ENCODE data around the gene TLK1.

Gene TLK1

DNA sequence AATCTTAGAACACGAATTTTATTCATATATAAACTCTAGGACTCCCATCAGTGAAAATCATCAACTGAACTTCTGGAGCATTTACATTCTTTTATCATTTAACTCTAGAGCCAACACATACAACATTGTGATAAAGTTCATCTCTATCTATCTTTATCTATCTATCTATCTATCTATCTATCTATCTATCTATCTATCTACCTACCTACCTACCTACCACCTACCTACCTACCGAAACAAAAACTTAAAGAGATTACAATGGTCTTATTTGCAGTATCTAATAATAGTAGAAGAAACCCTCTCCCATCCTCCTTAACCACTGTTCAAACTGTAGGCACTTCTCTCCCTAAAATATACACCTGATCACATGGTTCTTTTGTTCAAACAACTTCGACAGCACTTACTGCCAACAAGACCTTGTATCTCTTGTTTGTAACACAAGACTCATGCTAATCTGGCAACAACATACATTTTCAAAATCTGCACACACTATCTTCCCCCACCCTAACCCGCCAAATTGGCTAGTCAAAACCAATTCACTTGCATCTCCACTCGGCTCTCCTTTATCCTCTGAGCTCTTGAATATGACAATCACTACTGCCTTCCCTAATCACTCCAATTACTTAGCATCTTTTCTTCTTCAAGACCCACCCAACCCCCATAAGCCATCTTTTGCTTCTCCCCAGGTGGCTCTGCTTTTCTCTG lies 162.6 kb downstream of the TLK1 start:
- DNase-seq (ENCODE audit: low spot score): no peak

DNA sequence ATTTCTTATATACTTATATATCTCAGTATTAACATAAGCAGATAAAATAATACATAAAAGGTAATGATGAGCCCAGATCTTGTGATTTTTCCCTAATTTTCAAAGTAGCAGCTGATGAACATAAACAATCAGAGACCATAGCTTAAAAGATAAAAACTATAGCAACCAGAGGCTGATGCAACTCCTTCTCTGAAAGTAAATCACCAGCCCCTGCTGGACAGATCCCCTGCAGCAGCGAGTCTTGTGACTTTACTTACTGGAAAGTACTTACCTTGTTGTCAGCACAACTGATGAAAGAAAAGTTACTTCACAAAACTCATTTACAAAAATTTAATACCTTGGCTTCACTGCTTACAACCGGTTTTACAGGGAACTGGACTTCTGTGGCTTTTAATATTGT lies 164.4 kb downstream of the TLK1 start:
- no peak for DNase-seq (ENCODE audit: low spot score)

DNA sequence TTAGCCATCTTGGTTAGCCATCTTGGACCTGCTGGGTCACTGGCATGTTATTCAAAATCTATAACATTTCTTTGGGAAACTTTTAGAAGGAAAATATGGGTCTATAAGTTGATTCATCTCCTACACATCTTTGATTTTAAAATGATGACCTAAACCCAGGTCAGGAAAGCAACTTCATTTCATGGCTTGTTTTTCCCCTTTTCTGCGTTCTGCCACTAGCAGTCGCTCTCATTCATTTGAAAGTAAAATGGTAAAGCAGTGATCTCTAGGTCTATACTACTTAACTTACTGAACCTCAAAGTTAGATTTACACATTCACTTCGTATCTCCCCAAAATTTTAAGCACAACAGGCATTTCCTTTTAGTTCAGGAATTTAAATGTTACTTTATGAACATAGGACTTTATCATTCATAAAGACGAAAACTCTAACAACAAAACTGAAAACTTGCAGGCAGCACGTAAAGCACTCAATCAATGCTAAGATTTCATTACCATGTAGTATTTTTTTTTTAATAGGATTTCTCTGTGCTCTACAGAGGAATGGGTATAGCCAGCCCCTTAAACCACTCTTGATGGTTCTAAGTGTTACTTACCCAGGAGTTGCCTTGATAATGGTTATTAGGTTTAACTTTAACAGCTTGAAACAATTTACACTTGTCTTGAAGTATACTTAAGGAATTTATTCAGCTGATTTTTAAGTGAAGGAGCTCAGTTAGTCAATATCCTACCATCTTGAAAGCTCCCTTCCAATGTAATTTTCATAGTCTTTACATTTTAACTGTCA lies 169.1 kb downstream of the TLK1 start:
- DNase-seq (ENCODE audit: low spot score): no peak

DNA sequence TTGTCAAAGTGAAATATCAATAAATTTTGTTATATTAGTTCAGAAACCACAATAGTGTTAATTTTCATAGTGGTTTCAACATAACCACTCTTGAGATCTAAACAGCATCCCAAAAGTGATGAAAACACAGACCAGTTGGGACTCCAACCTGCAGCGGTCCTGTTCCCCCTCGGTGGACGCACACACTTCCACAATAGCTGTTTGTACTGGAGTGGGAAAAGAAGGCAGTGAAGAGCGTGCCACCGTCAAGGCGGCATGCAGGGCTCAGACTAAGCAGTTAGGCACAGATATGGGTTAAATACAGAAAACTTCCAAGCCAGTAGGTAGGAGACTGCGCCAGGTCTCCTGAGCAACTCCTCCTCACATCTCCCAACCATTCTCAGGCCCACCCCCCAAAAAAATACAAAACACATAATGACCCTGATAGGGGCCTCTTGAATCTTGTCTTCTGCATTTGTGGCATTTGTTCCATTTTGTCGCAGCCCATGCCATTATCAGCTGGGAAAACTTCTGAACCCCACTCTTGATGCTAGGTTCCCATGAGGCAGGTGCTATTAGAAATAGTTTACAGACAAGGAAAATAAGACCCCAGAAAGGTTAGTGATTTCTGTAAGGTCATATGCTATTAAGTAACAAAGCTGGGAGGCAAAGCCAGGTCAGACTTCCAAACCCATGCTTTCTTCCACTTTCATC lies 174.0 kb downstream of the TLK1 start:
- no peak for DNase-seq (ENCODE audit: low spot score)

DNA sequence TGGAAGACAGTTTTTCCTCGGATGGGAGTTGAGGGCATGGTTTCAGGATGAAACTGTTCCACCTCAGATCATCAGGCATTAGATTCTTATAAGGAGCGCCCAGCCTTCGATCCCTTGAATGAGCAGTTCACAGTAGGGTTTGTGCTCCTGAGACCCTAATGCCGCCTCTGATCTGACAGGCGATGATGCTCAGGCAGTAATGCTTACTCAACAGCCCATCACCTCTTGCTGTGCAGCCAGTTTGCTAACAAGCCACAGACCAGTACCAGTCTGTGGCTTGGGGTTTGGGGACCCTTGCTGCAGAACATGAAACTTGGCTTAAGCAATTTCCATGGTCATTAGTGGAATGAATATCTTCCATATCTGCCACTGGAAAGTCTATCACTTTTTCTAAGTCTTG lies 175.3 kb downstream of the TLK1 start:
- DNase-seq (ENCODE audit: low spot score): no peak

DNA sequence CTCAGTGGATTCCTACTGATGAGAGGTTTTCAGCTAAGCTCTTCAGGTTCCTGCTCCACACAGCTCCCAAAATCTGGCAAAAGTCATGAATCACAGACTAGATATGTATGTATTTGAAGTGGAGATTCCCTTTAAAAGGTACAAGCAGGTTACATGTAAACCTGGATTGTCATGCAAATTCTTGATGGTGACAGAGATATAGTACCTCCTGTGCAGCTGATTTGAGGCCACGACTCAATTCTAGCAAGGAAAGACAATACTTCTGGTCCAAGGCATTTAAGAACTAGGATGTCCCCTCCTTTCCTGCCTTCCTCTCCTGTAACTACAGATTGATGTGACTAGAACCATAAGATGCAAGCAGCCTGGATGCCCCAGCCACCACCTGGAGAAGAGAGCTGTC lies 176.6 kb downstream of the TLK1 start:
- no peak for DNase-seq (ENCODE audit: low spot score)

DNA sequence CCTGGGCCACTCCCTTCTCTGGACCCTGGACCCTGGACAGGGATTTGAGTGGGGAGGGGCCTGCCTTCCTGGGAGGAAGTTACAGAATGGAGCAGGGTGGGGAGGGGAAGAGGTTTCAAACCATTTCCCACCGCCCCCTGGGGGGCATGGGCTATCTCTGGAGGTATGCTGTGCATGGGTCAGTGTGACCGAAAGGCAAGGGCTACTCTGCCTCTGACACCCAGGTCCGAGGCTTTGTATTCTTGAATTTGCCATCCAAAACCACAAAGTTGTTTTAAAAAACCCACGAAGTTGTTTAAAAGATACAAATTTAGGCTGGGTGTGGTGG lies 184.8 kb downstream of the TLK1 start:
- no peak for DNase-seq (ENCODE audit: low spot score)

DNA sequence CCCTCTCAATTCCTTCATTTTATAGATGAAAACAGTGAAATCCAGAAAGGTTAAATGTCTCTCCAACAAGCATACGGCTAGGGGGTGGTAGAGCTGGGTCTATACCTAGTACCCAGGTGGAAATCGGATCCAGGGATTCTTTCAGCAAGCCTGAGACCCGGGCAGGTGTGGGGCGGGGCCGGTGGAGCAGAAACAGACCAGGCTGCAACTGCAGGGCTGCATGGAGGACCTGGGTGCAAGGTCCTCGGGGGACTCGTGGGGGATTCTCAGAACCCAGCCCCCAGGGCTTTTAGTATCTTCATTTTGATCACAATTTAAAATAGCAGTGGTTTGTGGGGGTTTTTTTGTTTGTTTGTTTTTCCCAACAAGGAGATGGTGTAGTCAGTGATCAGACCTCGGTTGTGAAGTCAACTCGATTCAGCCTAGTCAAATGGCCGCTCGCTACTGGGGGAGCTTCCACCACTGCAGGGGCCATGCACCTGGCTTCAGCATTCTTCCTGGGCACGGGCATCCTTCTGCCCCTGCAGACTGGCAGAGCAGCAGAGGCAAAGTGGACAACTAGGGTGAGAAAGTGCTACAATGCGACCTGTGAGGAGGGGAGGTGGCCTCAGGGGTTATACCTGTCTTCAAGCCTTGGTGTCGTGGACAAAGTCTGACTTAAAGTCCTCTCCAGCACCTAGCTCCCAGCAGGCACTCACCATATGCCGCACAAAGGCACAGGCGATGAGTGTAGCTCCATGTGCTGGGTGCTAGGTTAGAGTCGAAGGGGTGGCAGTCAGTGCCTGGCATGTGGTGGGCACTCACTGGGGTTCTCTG lies 185.4 kb downstream of the TLK1 start:
- DNase-seq (ENCODE audit: low spot score): no peak

DNA sequence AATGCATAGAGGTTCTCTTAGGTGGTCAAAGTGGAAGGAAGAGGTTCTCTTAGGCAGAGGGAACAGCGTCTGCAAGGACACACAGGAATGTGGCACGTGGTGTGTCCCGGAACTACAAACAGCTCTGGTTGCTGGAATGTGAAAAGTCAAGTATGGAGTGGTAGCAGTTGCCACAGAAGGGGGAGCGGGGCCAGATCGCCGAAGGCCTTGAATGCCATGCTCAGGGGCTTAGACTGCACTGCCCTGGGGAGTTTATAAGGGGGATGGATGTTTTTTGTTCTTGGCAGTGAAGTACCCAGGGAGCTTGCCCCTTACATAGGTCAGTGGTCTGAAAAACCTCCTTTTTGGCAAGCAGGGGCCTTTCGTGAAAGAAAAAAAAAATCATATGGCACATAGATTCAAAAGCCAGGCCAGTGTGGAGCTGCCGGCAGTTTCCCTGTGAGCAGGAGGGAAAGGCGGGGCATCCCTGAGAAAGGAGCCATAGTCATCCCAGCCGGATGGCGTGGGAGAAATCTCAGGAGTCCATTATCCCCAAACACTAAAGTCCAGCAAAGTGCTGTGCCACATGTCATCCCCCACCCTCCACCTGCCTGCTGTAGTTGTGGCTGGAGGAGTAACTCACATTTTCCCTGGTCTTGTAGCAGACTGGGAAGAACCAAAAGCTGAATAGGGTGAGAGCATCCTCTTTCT lies 186.2 kb downstream of the TLK1 start:
- peak; percentile 76 for DNase-seq (ENCODE audit: low spot score)

DNA sequence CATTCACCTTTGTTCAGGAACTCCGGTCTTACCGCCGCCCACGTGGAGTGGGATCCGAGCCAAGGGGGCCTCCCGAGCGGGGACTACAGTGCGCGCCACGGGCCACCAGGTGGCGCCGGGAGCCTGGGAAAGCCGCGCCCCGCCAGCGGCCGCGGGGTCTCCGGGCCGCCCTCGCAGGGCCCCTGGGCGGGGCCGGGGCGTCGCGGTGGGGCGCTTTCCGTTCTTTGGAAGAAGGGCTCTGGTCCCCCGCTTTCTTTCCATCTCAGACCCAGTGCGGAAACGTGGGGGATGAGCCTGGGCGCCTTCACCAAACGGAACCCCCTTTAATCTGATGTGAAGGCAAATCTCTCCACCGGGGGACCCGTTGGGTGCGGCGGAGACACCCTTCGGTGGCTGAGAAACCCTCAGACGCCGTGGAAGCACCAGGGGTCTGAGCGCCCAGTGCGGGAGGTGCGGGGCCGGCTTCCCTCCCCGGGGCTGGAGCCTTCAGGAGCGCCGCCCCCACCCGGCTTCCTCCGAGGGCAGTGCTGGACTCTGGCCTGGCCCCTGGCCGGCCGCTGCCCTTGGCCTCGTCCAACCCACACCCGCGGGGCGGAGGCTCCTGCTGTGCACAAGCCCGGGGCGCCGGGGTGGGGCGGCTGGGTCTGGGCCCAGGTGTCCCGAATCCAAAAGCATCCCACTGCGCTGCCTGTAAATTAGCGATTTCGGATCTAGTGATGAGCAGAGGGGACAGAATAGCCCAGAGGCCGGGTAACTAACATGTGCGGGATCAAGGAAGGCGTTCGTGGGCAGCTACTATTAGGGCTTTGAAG lies 187.0 kb downstream of the TLK1 start:
- DNase-seq (ENCODE audit: low spot score): peak; percentile 89

DNA sequence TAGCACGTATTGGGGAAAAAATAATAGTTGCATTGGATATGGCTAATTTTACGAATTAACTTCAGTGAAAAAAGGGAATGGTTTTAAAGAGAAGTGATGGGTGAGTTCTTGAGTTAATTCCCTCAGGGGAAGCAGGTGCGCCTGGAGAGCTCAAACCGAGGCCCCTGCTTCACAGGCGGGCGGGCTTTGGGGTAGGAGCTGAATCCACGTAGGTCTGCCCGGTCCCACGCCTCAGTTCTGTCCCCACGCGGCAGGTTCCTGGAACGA lies 187.5 kb downstream of the TLK1 start:
- DNase-seq (ENCODE audit: low spot score): no peak

DNA sequence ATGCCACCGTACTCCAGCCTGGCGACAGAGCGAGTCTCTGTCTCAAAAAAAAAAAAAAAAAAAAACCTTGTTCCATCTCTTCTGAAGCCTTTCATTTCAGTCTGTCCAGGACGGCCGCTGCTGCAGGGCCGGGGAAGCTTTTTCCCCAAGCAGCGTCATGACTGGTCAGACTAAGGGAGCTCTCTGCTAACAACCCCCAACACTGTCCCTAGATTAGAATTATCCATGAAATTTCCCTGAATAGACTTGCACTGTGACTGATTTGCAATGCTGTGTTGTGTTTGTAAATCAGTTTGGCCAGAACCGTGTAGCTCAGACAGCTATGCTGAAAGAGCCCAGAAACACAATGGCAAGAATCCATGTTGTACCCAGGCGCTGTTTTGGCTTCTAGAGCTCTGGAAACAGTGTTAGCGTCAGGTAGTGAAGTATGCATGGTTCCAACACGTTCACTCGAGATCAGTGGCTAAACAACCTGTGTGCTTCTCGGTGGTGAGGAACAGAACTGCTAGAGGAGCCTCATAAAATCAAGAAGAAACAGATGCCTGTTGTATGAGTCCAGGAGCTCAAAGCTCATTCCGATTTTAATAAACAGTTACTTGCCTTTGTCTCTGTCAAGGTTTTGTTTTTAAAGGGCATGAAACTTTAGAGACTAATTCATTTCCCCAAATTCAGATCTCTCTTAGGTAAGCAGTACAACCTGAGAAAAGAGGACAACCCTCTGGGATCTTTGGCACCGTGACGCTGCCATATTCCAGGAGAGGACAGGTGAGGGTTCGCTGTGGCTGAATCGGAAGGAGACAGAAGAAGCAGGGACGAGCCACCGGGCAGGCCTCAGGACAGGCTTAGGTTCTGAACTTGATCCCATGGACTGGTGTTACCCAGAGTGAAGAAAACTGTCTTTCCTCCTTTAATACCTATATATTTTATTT lies 188.1 kb downstream of the TLK1 start:
- DNase-seq (ENCODE audit: low spot score): no peak

DNA sequence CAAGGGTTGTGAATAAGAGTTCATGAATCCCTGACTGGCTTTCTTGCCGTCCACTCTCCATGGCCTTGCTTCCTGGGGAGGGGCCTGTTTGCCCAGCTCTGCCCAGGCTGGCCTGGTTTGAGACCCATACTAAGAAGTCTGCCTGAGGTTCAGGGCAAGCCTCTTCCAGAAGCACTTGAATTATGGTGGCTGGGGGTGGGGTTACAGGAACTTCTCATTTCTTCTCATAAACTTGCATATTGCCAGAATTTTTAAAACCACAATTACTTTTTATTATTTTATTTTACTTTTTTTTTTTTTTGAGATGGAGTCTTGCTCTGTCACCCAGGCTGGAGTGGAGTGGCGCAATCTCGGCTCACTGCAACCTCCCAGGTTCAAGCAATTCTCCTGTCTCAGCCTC lies 189.6 kb downstream of the TLK1 start:
- DNase-seq (ENCODE audit: low spot score): no peak

DNA sequence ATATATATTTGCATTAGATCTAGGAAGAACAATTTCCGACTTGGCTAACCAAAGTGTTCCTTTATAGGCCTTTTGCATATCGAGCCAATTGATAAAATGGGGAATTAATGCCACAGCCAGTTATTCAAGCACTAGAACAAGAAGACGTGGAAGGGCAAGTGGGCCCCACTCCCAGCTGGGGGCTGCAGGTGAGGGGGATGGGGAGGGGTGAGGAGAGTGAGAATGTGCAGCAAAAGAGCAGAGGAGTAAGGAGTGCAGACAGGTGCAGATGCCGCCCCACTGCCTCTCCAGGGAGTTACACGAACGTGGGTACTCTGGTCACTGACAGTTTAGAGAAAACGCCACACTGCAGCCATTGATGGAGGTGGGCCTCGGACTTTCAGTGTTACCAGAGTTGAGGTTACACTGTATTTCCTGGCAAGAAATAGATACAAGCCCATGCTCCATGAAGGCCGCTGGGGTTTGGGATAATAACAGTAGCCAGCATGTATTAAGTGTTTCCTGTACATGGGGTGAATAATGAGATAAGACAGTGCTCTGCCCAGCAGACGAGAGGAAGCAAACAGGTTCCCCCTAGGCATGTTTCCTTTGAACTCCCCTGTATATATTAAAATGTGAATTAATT lies 190.7 kb downstream of the TLK1 start:
- no peak for DNase-seq (ENCODE audit: low spot score)

DNA sequence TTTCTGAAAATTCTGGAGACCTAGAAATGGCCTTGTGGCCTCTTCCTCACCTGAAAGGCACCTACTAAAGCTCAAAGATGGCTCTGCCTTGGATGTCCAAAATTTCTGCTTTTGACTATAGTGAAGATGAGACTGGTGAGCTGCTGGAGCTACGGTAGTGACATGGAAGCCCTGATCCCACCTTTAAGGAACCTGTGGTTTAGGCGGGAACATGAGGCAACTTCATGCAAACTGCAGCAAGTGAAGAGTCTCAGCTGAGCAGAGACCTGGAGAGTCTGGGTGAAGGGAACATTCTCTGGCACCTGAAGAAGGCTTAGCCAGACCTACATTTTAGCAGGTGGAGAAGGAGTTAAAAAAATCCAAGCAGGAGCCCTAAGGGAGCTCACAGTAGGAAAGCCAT lies 191.7 kb downstream of the TLK1 start:
- DNase-seq (ENCODE audit: low spot score): no peak

DNA sequence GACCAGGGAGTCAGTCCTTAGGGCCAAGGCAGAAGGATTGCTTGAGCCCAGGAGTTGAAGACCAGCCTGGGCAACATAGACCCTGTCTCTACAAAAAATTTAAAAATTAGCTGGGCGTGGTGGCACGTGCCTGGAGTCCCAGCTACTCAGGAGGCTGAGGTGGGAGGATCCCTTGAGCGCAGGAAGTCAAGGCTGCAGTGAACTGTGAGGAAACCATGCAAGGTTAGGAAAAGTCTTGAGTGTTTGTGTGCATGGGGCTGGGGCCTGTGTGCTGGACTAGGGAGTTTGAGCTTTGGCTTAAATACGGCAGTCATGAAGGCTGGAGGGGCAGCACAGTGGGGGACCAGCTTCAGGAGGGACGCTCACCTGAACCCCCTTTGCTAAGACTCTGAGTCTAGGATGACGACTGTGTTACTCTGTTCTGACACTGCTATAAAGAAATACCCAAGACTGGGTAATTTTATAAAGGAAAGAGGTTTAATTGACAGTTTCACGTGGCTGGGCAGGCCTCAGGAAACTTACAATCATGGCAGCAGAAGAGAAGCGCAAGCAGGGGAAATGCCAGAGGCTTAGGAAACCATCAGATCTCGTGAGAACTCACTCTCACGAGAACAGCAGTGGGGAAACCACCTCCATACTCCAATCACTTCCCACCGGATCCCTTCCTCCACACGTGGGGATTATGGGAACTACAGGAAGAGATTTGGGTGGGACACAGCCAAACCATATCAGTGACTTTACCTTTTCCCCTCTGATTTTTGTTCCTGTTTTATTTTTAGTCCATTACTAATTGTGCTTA lies 192.3 kb downstream of the TLK1 start:
- DNase-seq (ENCODE audit: low spot score): no peak

DNA sequence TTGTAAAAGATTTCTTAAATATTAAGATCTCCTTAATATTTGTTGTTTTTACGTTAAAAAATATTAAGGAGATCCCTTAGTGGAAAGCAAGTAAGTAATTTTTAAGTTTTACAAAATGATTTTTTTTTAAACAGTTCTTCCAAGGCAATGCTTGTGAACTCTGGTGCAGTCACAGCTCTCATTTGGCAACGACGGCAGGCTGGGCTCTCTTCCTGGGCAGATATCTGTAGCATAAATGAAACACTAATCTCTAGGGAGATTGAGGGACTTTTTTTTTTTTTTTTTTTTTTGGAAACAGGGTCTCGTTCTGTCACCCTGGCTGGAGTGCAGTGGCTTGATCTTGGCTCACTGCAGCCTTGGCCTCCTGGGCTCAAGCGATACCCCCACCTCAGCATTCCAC lies 193.1 kb downstream of the TLK1 start:
- DNase-seq (ENCODE audit: low spot score): no peak

DNA sequence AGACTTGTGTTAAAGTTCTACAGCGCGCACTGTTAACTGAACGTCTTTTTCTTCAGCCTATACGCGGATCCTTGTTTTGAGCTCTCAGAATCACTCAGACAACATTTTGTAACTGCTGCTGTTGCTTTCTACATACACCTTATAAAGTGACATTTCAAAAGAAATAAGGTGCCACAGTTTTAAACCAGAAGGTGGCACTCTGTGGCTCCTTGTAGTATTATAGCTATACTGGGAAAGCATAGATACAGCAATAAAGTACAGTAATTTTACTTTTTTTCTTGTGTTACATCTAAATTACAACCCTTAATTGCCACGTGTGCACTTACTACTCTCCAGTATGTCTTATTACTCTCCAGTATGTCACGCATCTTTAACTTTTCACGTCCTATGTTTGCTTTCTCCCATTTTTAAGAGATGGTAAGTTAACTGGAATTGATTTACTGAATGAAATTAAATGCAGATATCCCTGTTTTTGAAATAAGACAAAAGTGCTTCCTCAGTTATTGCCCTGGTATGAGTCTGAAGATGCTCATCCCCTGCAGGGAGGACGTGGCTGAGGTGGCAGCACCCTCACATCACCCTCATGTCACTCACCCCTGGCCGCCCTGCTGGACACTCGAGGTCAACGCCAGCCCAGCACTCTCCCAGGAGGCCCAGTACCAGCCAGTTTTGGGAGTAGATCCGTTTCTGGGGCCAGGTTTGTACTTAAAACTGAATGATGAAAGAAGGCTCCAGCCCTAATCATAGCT lies 193.9 kb downstream of the TLK1 start:
- no peak for DNase-seq (ENCODE audit: low spot score)

All from HuH-7.5 (cell line).